Stimulated activated effector memory CD8-positive, alpha-beta T cell treated with anti-CD3 and anti-CD28 coated beads, Interleukin-12 subunit alpha, Interleukin-12 subunit beta, amount 100 ng/mL, for 72 hours (primary cell): Measurements from ENCODE around the gene GNG4.
"Not testable (repeated sequence)": the region's sequence is repeated elsewhere in the genome, so short reads cannot be mapped to it uniquely, and the experiment has no call there.

Experiments used
- ATAC-seq: fragments of 150-1000 bp; cut with Tn5 transposase; 2 replicates; pipeline ENCODE4 v1.10.0; 2021
- DNase-seq, 2 donors: peaks; one replicate each; pipeline ENCODE4 v3.0.0; 2021 to 2022; ENCODE audit warnings: low spot score in 2 of 2
- H3K27ac Mint-ChIP-seq: one replicate; pipeline ENCODE4 v1.8.0; 2022; ENCODE audit warnings: mild to moderate bottlenecking, mixed read lengths
- H3K36me3 Mint-ChIP-seq: one replicate; pipeline ENCODE4 v1.8.0; 2022; ENCODE audit warnings: mild to moderate bottlenecking, mixed read lengths
- H3K4me1 Mint-ChIP-seq: one replicate; pipeline ENCODE4 v1.8.0; 2022; ENCODE audit warnings: mixed read lengths
- H3K4me3 Mint-ChIP-seq: one replicate; pipeline ENCODE4 v1.8.0; 2022; ENCODE audit warnings: mild to moderate bottlenecking, mixed read lengths
- H3K9me3 Mint-ChIP-seq: one replicate; pipeline ENCODE4 v1.8.0; 2022; ENCODE audit warnings: mixed read lengths

The GNG4 gene

GRCh38 chr1:235588916-235589515 lies 60.6 kb downstream of the GNG4 start:
- Mint-ChIP-seq H3K4me3 (no peak overlapping the region), H3K9me3 (peaks cover 8% of the 10 kb centered on the region), H3K4me1 (peaks cover 29% of the 10 kb centered on the region), H3K36me3 (peaks cover 12% of the 10 kb centered on the region), H3K27ac (peak overlapping the region; percentile 48)
- peak; percentile 81 for ATAC-seq
- no peak for DNase-seq

GRCh38 chr1:235588156-235588555 lies 61.4 kb downstream of the GNG4 start:
- Mint-ChIP-seq H3K36me3 (peaks cover 12% of the 10 kb centered on the region), H3K27ac (peak overlapping the region; percentile 48), H3K4me1 (peaks cover 20% of the 10 kb centered on the region), H3K4me3 (no peak overlapping the region), H3K9me3 (peaks cover 8% of the 10 kb centered on the region)
- DNase-seq (no peak), ATAC-seq (no peak)

- Mint-ChIP-seq H3K4me3 (no peak overlapping the region), H3K36me3 (peaks cover 12% of the 10 kb centered on the region), H3K9me3 (peaks cover 8% of the 10 kb centered on the region), H3K27ac (peak overlapping the region; percentile 4), H3K4me1 (peaks cover 20% of the 10 kb centered on the region)
- no peak for DNase-seq
- ATAC-seq, result no peak
Measured at GRCh38 chr1:235586992-235587391, 62.6 kb downstream of the GNG4 start.

- Mint-ChIP-seq H3K4me1 (peaks cover 20% of the 10 kb centered on the region), H3K27ac (peak overlapping the region; percentile 4), H3K36me3 (peaks cover 12% of the 10 kb centered on the region), H3K9me3 (peaks cover 8% of the 10 kb centered on the region), H3K4me3 (no peak overlapping the region)
- ATAC-seq (no peak), DNase-seq (no peak)
Measured at GRCh38 chr1:235586413-235586812, 63.2 kb downstream of the GNG4 start.

GRCh38 chr1:235584973-235585372 lies 64.6 kb downstream of the GNG4 start:
- ATAC-seq (no peak), DNase-seq (no peak)
- H3K4me1 Mint-ChIP-seq, result peaks cover 20% of the 10 kb centered on the region
- H3K4me3 Mint-ChIP-seq, result no peak overlapping the region
- peaks cover 12% of the 10 kb centered on the region for H3K36me3 Mint-ChIP-seq
- peaks cover 8% of the 10 kb centered on the region for H3K9me3 Mint-ChIP-seq
- H3K27ac Mint-ChIP-seq, result no peak overlapping the region

- no peak for ATAC-seq
- no peak overlapping the region for H3K27ac Mint-ChIP-seq
- no peak overlapping the region for H3K4me3 Mint-ChIP-seq
- H3K4me1 Mint-ChIP-seq, result peaks cover 12% of the 10 kb centered on the region
- H3K9me3 Mint-ChIP-seq, result peaks cover 2% of the 10 kb centered on the region
- peaks cover 9% of the 10 kb centered on the region for H3K36me3 Mint-ChIP-seq
- DNase-seq, result no peak
Measured at GRCh38 chr1:235583511-235584001, 66.0 kb downstream of the GNG4 start.

GRCh38 chr1:235582130-235582529 lies 67.5 kb downstream of the GNG4 start:
- Mint-ChIP-seq H3K36me3 (peaks cover 5% of the 10 kb centered on the region), H3K4me3 (no peak overlapping the region), H3K27ac (no peak overlapping the region), H3K4me1 (peaks cover 6% of the 10 kb centered on the region), H3K9me3 (no peaks in the 10 kb centered on the region)
- no peak for ATAC-seq
- no peak for DNase-seq

GRCh38 chr1:235579891-235580290 lies 69.7 kb downstream of the GNG4 start:
- no peak overlapping the region for H3K4me3 Mint-ChIP-seq
- no peaks in the 10 kb centered on the region for H3K4me1 Mint-ChIP-seq
- ATAC-seq (no peak), DNase-seq (no peak)
- H3K9me3 Mint-ChIP-seq, result no peaks in the 10 kb centered on the region
- H3K36me3 Mint-ChIP-seq, result no peaks in the 10 kb centered on the region
- no peak overlapping the region for H3K27ac Mint-ChIP-seq

GRCh38 chr1:235575597-235575996 lies 74.0 kb downstream of the GNG4 start:
- DNase-seq, result no peak
- no peak for ATAC-seq
- H3K36me3 Mint-ChIP-seq, result no peaks in the 10 kb centered on the region
- no peak overlapping the region for H3K27ac Mint-ChIP-seq
- H3K9me3 Mint-ChIP-seq, result no peaks in the 10 kb centered on the region
- H3K4me1 Mint-ChIP-seq, result no peaks in the 10 kb centered on the region
- no peak overlapping the region for H3K4me3 Mint-ChIP-seq

GRCh38 chr1:235573880-235574279 lies 75.7 kb downstream of the GNG4 start:
- H3K27ac Mint-ChIP-seq, result no peak overlapping the region

GRCh38 chr1:235572971-235573370 lies 76.6 kb downstream of the GNG4 start:
- H3K36me3 Mint-ChIP-seq, ATAC-seq, H3K4me3 Mint-ChIP-seq, DNase-seq, H3K27ac Mint-ChIP-seq, H3K9me3 Mint-ChIP-seq, H3K4me1 Mint-ChIP-seq: not testable (repeated sequence)

More at GRCh38 chr1:235573880-235574279, 75.7 kb downstream of the GNG4 start:
- H3K4me1 Mint-ChIP-seq, result no peaks in the 10 kb centered on the region
- no peaks in the 10 kb centered on the region for H3K36me3 Mint-ChIP-seq
- DNase-seq, result no peak
- no peak for ATAC-seq
- H3K4me3 Mint-ChIP-seq, result no peak overlapping the region
- H3K9me3 Mint-ChIP-seq, result no peaks in the 10 kb centered on the region

GRCh38 chr1:235571482-235571881 lies 78.1 kb downstream of the GNG4 start:
- ATAC-seq (no peak), DNase-seq (no peak)
- H3K9me3 Mint-ChIP-seq, result no peaks in the 10 kb centered on the region
- H3K4me1 Mint-ChIP-seq, result peaks cover 13% of the 10 kb centered on the region
- no peak overlapping the region for H3K4me3 Mint-ChIP-seq
- no peaks in the 10 kb centered on the region for H3K36me3 Mint-ChIP-seq
- no peak overlapping the region for H3K27ac Mint-ChIP-seq

GRCh38 chr1:235567812-235568503 lies 81.6 kb downstream of the GNG4 start:
- Mint-ChIP-seq H3K4me3 (no peak overlapping the region), H3K36me3 (no peaks in the 10 kb centered on the region), H3K9me3 (no peaks in the 10 kb centered on the region), H3K27ac (peak overlapping the region; percentile 64), H3K4me1 (peaks cover 13% of the 10 kb centered on the region)
- peak; percentile 67 for ATAC-seq
- no peak for DNase-seq

GRCh38 chr1:235566084-235566483 lies 83.5 kb downstream of the GNG4 start:
- H3K4me3 Mint-ChIP-seq, result no peak overlapping the region
- no peaks in the 10 kb centered on the region for H3K36me3 Mint-ChIP-seq
- no peak overlapping the region for H3K27ac Mint-ChIP-seq
- H3K4me1 Mint-ChIP-seq, result peaks cover 13% of the 10 kb centered on the region
- DNase-seq, result no peak
- ATAC-seq, result no peak
- no peaks in the 10 kb centered on the region for H3K9me3 Mint-ChIP-seq

- Mint-ChIP-seq H3K27ac (no peak overlapping the region), H3K4me3 (no peak overlapping the region)
Measured at GRCh38 chr1:235563513-235564061, 86.0 kb downstream of the GNG4 start.

GRCh38 chr1:235562589-235562988 lies 87.0 kb downstream of the GNG4 start:
- Mint-ChIP-seq H3K27ac (no peak overlapping the region), H3K4me3 (no peak overlapping the region), H3K9me3 (no peaks in the 10 kb centered on the region), H3K4me1 (peaks cover 3% of the 10 kb centered on the region), H3K36me3 (no peaks in the 10 kb centered on the region)
- no peak for DNase-seq
- ATAC-seq, result no peak

More at GRCh38 chr1:235563513-235564061, 86.0 kb downstream of the GNG4 start:
- no peaks in the 10 kb centered on the region for H3K9me3 Mint-ChIP-seq
- DNase-seq (no peak), ATAC-seq (no peak)
- peaks cover 13% of the 10 kb centered on the region for H3K4me1 Mint-ChIP-seq
- H3K36me3 Mint-ChIP-seq, result no peaks in the 10 kb centered on the region
